PC-3 (cell line): ENCODE measurements around the gene UCHL5. TPM values are rescaled to one million over a fixed set of nuclear protein-coding genes. Genes with fewer than 3 reads are reported as not detected.

ENCODE experiments used
- total RNA-seq: library from RNA; depleted of rRNA; stranded (reverse); fragments of >200 nt; gene quantifications from 2 replicates; pipeline ENCODE4 v1.2.3, GENCODE V29; 2014; rRNA removed

The UCHL5 gene
- total RNA-seq, 1 experiment from 2014 or later = 31.3 TPM

Other genes starting within 250 kb of the UCHL5 start
- gene RO60, start 252 bp upstream of the UCHL5 start, total RNA-seq = 37.9 and 45.4 TPM in 2 replicates
- 16.5 and 18.6 TPM in 2 replicates for gene GLRX2, start 46.1 kb upstream of the UCHL5 start, total RNA-seq
- gene CDC73, start 62.7 kb upstream of the UCHL5 start, total RNA-seq = 10.0 and 13.4 TPM in 2 replicates
- not detected in 2 replicates for gene B3GALT2, start 127.3 kb upstream of the UCHL5 start, total RNA-seq